DOHH2 (cell line): ENCODE data around the gene SCFD2.

Experiments
- H3F3A ChIP-seq: fragments of 200-600 bp; sonication (generic), shearing (Covaris generic); 2 replicates; pipeline ENCODE4 v1.6.0; 2016; ENCODE audit warnings: antibody characterized with exemption, mild to moderate bottlenecking; ENCODE audit not compliant: control insufficient read depth, insufficient read depth
- H3K27ac ChIP-seq: fragments of 200-600 bp; sonication (generic); 2 replicates; pipeline ENCODE4 v1.5.1; 2014; ENCODE audit warnings: low read depth, mild to moderate bottlenecking, low read length, moderate library complexity
- H3K27me3 ChIP-seq: fragments of 200-600 bp; sonication (generic); 2 replicates; pipeline ENCODE4 v1.6.1; 2014; ENCODE audit warnings: mild to moderate bottlenecking, low read length, mixed read lengths; ENCODE audit not compliant: control insufficient read depth
- H3K36me3 ChIP-seq: fragments of 200-600 bp; sonication (generic); 2 replicates; pipeline ENCODE4 v1.6.1; 2014; ENCODE audit warnings: mild to moderate bottlenecking, low read length, moderate library complexity, mixed read lengths; ENCODE audit not compliant: control insufficient read depth
- H3K4me1 ChIP-seq: fragments of 200-600 bp; sonication (generic); 2 replicates; pipeline ENCODE4 v1.6.1; 2014; ENCODE audit warnings: mild to moderate bottlenecking, low read length, mixed read lengths; ENCODE audit not compliant: control insufficient read depth
- H3K4me2 ChIP-seq: fragments of 200-600 bp; sonication (generic); 2 replicates; pipeline ENCODE4 v1.6.0; 2014; ENCODE audit warnings: mild to moderate bottlenecking, low read length, moderate library complexity
- H3K4me3 ChIP-seq: fragments of 200-600 bp; sonication (generic); 2 replicates; pipeline ENCODE4 v1.5.1; 2014; ENCODE audit warnings: mild to moderate bottlenecking, low read length, mixed read lengths
- H3K79me2 ChIP-seq: fragments of 200-600 bp; sonication (generic); 2 replicates; pipeline ENCODE4 v1.6.1; 2014; ENCODE audit warnings: mild to moderate bottlenecking, low read length, mixed read lengths; ENCODE audit not compliant: control insufficient read depth
- H3K9me2 ChIP-seq: fragments of 200-600 bp; sonication (generic); replicated peaks from 2 replicates; pipeline ENCODE4 v1.6.1; 2014; ENCODE audit warnings: mild to moderate bottlenecking, low read length, mixed read lengths; ENCODE audit not compliant: control insufficient read depth
- H3K9me3 ChIP-seq: fragments of 200-600 bp; sonication (generic); 2 replicates; pipeline ENCODE4 v1.6.1; 2014; ENCODE audit warnings: antibody characterized with exemption, low read length, mixed read lengths; ENCODE audit not compliant: control insufficient read depth, insufficient read depth
- H4K20me1 ChIP-seq: fragments of 200-600 bp; sonication (generic); 2 replicates; pipeline ENCODE4 v1.6.0; 2014; ENCODE audit warnings: low read depth, mild to moderate bottlenecking, antibody characterized with exemption, low read length, moderate library complexity; ENCODE audit not compliant: control insufficient read depth, insufficient read depth
- EZH2phosphoT487 ChIP-seq: fragments of 200-600 bp; sonication (generic); IDR thresholded peaks from 2 replicates; pipeline ENCODE4 v1.6.1; 2017; ENCODE audit warnings: borderline replicate concordance, mild to moderate bottlenecking, antibody characterized with exemption, low read length, moderate library complexity, mixed read lengths
- TF ChIP-seq, protein P1 (sequence below): fragments of 200-600 bp; sonication (generic); IDR thresholded peaks from one replicate; pipeline ENCODE4 v1.5.1; 2014; ENCODE audit warnings: antibody characterized with exemption, mild to moderate bottlenecking, low read depth, low read length; ENCODE audit not compliant: poor library complexity, severe bottlenecking

Gene SCFD2

GRCh38 chr4:53043055-53043454 lies 322.8 kb downstream of the SCFD2 start:
- no peaks in the 10 kb centered on the region for H3K4me1 ChIP-seq
- no peaks in the 10 kb centered on the region for H3K9me3 ChIP-seq
- no peaks in the 10 kb centered on the region for H3K36me3 ChIP-seq
- no peaks in the 10 kb centered on the region for H3K79me2 ChIP-seq
- no peaks in the 10 kb centered on the region for H3K27me3 ChIP-seq
- no peaks in the 10 kb centered on the region for H4K20me1 ChIP-seq
- no peak overlapping the region for H3K4me2 ChIP-seq
- H3K9me2 ChIP-seq = no peaks in the 10 kb centered on the region
- TF ChIP-seq, protein P1, sequence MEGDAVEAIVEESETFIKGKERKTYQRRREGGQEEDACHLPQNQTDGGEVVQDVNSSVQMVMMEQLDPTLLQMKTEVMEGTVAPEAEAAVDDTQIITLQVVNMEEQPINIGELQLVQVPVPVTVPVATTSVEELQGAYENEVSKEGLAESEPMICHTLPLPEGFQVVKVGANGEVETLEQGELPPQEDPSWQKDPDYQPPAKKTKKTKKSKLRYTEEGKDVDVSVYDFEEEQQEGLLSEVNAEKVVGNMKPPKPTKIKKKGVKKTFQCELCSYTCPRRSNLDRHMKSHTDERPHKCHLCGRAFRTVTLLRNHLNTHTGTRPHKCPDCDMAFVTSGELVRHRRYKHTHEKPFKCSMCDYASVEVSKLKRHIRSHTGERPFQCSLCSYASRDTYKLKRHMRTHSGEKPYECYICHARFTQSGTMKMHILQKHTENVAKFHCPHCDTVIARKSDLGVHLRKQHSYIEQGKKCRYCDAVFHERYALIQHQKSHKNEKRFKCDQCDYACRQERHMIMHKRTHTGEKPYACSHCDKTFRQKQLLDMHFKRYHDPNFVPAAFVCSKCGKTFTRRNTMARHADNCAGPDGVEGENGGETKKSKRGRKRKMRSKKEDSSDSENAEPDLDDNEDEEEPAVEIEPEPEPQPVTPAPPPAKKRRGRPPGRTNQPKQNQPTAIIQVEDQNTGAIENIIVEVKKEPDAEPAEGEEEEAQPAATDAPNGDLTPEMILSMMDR = no peak
- TF ChIP-seq EZH2phosphoT487 = no peak
- H3F3A ChIP-seq = no peaks in the 10 kb centered on the region
- no peak overlapping the region for H3K4me3 ChIP-seq
- no peak overlapping the region for H3K27ac ChIP-seq

GRCh38 chr4:53040851-53041250 lies 325.0 kb downstream of the SCFD2 start:
- TF ChIP-seq EZH2phosphoT487 = no peak
- TF ChIP-seq, protein P1 = no peak

GRCh38 chr4:53040459-53040815 lies 325.4 kb downstream of the SCFD2 start:
- no peaks in the 10 kb centered on the region for H4K20me1 ChIP-seq
- H3K36me3 ChIP-seq = no peaks in the 10 kb centered on the region

More at GRCh38 chr4:53040851-53041250, 325.0 kb downstream of the SCFD2 start:
- Histone ChIP-seq H3K36me3 (no peaks in the 10 kb centered on the region), H3K9me3 (no peaks in the 10 kb centered on the region), H3F3A (no peaks in the 10 kb centered on the region), H3K4me1 (no peaks in the 10 kb centered on the region), H3K9me2 (no peaks in the 10 kb centered on the region), H4K20me1 (no peaks in the 10 kb centered on the region), H3K4me2 (no peak overlapping the region), H3K27ac (no peak overlapping the region), H3K79me2 (no peaks in the 10 kb centered on the region), H3K27me3 (no peaks in the 10 kb centered on the region), H3K4me3 (no peak overlapping the region)

More at GRCh38 chr4:53040459-53040815, 325.4 kb downstream of the SCFD2 start:
- Histone ChIP-seq H3K4me3 (no peak overlapping the region), H3K9me2 (no peaks in the 10 kb centered on the region), H3K27ac (no peak overlapping the region), H3K4me1 (no peaks in the 10 kb centered on the region), H3K79me2 (no peaks in the 10 kb centered on the region), H3K27me3 (no peaks in the 10 kb centered on the region), H3F3A (no peaks in the 10 kb centered on the region), H3K4me2 (no peak overlapping the region), H3K9me3 (no peaks in the 10 kb centered on the region)
- TF ChIP-seq, protein P1 = no peak
- no peak for TF ChIP-seq EZH2phosphoT487
